ENCODE results near the gene NADSYN1. TPM values are rescaled to one million over a fixed set of nuclear protein-coding genes. Genes with fewer than 3 reads are reported as not detected.

Gene NADSYN1
- total and polyA plus RNA-seq, 2 of the 13 experiments (the other 11 are each of a cell fraction or from before 2014, with no cell fraction given), result 35.7 to 51.5 TPM

- TF ChIP-seq ZNF335 (CRISPR knock-in tag; IDR thresholded peaks at IDR 0.05), result 0 out of 2 replicates have a peak, but pooled peaks have one; percentile 65
- no peak for TF ChIP-seq MEIS1 (CRISPR knock-in tag; IDR thresholded peaks at IDR 0.05; ENCODE audit: borderline replicate concordance)
- 0 out of 2 replicates have a peak, but pooled peaks have one; percentile 38 for TF ChIP-seq ZKSCAN8 (CRISPR knock-in tag; IDR thresholded peaks at IDR 0.05; ENCODE audit: borderline replicate concordance)
- 0 out of 2 replicates have a peak, but pooled peaks have one; percentile 18 for TF ChIP-seq POGZ (CRISPR knock-in tag; IDR thresholded peaks at IDR 0.05)
- TF ChIP-seq ZNF766 (CRISPR knock-in tag; IDR thresholded peaks at IDR 0.05; ENCODE audit: borderline replicate concordance), result no peak
- TF ChIP-seq HNRNPL (IDR thresholded peaks at IDR 0.05; ENCODE audit: low read depth, low read length), result 0 out of 2 replicates have a peak, but pooled peaks have one; percentile 53
- TF ChIP-seq SIN3B (IDR thresholded peaks at IDR 0.05; ENCODE audit: low read length), result no peak
- TF ChIP-seq, protein P1, sequence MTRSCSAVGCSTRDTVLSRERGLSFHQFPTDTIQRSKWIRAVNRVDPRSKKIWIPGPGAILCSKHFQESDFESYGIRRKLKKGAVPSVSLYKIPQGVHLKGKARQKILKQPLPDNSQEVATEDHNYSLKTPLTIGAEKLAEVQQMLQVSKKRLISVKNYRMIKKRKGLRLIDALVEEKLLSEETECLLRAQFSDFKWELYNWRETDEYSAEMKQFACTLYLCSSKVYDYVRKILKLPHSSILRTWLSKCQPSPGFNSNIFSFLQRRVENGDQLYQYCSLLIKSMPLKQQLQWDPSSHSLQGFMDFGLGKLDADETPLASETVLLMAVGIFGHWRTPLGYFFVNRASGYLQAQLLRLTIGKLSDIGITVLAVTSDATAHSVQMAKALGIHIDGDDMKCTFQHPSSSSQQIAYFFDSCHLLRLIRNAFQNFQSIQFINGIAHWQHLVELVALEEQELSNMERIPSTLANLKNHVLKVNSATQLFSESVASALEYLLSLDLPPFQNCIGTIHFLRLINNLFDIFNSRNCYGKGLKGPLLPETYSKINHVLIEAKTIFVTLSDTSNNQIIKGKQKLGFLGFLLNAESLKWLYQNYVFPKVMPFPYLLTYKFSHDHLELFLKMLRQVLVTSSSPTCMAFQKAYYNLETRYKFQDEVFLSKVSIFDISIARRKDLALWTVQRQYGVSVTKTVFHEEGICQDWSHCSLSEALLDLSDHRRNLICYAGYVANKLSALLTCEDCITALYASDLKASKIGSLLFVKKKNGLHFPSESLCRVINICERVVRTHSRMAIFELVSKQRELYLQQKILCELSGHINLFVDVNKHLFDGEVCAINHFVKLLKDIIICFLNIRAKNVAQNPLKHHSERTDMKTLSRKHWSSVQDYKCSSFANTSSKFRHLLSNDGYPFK (CRISPR knock-in tag; IDR thresholded peaks at IDR 0.05; ENCODE audit: borderline replicate concordance), result peak; percentile 21; the same call in 1 of the 2 replicates
- TF ChIP-seq ZNF101 (CRISPR knock-in tag; IDR thresholded peaks at IDR 0.05; ENCODE audit: borderline replicate concordance, low read depth), result no peak
These were observed 20.0 kb upstream of the NADSYN1 start (continued) for GRCh38 chr11:71432761-71433647.
